PC-9 (cell line): Measurements from ENCODE around the gene MUCL3.

Experiments used
- CTCF ChIP-seq: fragments of 200-600 bp; sonication (generic); conservative IDR thresholded peaks from 2 replicates; pipeline ENCODE4 v1.6.1; 2017; ENCODE audit warnings: mixed run types, antibody characterized with exemption, mild to moderate bottlenecking, moderate library complexity
- EZH2 ChIP-seq: fragments of 200-600 bp; sonication (generic); IDR thresholded peaks from 2 replicates; pipeline ENCODE4 v1.8.0; 2017; ENCODE audit warnings: antibody characterized with exemption, low read depth

GRCh38 chr6:30951907-30952469, 11.2 kb downstream of the MUCL3 start:
- TF ChIP-seq CTCF = no peak
- no peak for TF ChIP-seq EZH2
